ENCODE data around the gene TSGA10.
"Not testable (repeated sequence)": the region's sequence is repeated elsewhere in the genome, so short reads cannot be mapped to it uniquely, and the experiment has no call there.

Gene TSGA10

GRCh38 chr2:99156891-99157290 lies 2.1 kb upstream of the TSGA10 start:
- DNase-seq, result no peak

- peak in 3 of 56 donors; percentile 2 to 3 (median 2) for DNase-seq
These were observed 679 bp downstream of the TSGA10 start for GRCh38 chr2:99153921-99154604.

- DNase-seq, result no peak
These were observed 2.4 kb downstream of the TSGA10 start for GRCh38 chr2:99152199-99152895.

- no peak for DNase-seq
These were observed 4.0 kb downstream of the TSGA10 start for GRCh38 chr2:99150706-99151105.

- peak; percentile 57 to 99 (median 92) for DNase-seq
These were observed 13.3 kb downstream of the TSGA10 start, which contains the start of gene C2orf15 for GRCh38 chr2:99141110-99142108. C2orf15 (plus strand) TSS chr2:99141707; CDS start chr2:99150559, 8,852 bp downstream.

GRCh38 chr2:99140860-99141109 lies 14.0 kb downstream of the TSGA10 start:
- no peak for DNase-seq

GRCh38 chr2:99140056-99140859 lies 14.5 kb downstream of the TSGA10 start:
- DNase-seq, result peak in 2 of 56 donors; percentile 30 to 46

- no peak for DNase-seq
These were observed 15.7 kb downstream of the TSGA10 start for GRCh38 chr2:99139003-99139402.

GRCh38 chr2:99135044-99135556 lies 19.6 kb downstream of the TSGA10 start:
- DNase-seq, result not testable (repeated sequence)

GRCh38 chr2:99127981-99128380 lies 26.8 kb downstream of the TSGA10 start:
- no peak for DNase-seq

- DNase-seq, result peak in 12 of 56 donors; percentile 3 to 25 (median 13)
These were observed 42.1 kb downstream of the TSGA10 start for GRCh38 chr2:99112617-99113016.

- DNase-seq, result no peak
These were observed 42.8 kb downstream of the TSGA10 start for GRCh38 chr2:99111945-99112344.

GRCh38 chr2:99111236-99111635 lies 43.5 kb downstream of the TSGA10 start:
- DNase-seq, result no peak

- DNase-seq, result no peak
These were observed 47.8 kb downstream of the TSGA10 start for GRCh38 chr2:99106913-99107312.

GRCh38 chr2:99104006-99104405 lies 50.7 kb downstream of the TSGA10 start:
- DNase-seq, result no peak

- no peak for DNase-seq
These were observed 53.0 kb downstream of the TSGA10 start for GRCh38 chr2:99101697-99102096.

GRCh38 chr2:99096728-99097127 lies 58.0 kb downstream of the TSGA10 start:
- DNase-seq, result no peak

GRCh38 chr2:99088017-99088416 lies 66.7 kb downstream of the TSGA10 start:
- no peak for DNase-seq

- DNase-seq, result no peak
These were observed 68.4 kb downstream of the TSGA10 start for GRCh38 chr2:99086385-99086784.

GRCh38 chr2:99085421-99085820 lies 69.3 kb downstream of the TSGA10 start:
- no peak for DNase-seq

GRCh38 chr2:99084256-99084655 lies 70.5 kb downstream of the TSGA10 start:
- no peak for DNase-seq

Measured in nucleus accumbens (tissue), 56 donors.